C4-2B (cell line): ENCODE measurements around the gene SNRNP25.

Experiments used
- H3K27ac ChIP-seq: fragments of 450-650 bp; 2 replicates; pipeline ENCODE4 v1.5.1; 2017
- CTCF ChIP-seq: fragments of 450-650 bp; conservative IDR thresholded peaks from 2 replicates; pipeline ENCODE4 v1.5.1; 2017; ENCODE audit warnings: mild to moderate bottlenecking
- ZFX ChIP-seq: fragments of 450-650 bp; IDR thresholded peaks from 2 replicates; pipeline ENCODE4 v1.6.1; 2017

The SNRNP25 gene

GRCh38 chr16:83781-84615 is 30.4 kb downstream of the SNRNP25 start:
- no peak for TF ChIP-seq ZFX
- TF ChIP-seq CTCF: no peak
- no peak overlapping the region for H3K27ac ChIP-seq

GRCh38 chr16:84718-85406 is 31.2 kb downstream of the SNRNP25 start:
- TF ChIP-seq ZFX (no peak), CTCF (no peak)
- no peak overlapping the region for H3K27ac ChIP-seq

- TF ChIP-seq CTCF (no peak), ZFX (no peak)
- H3K27ac ChIP-seq: no peak overlapping the region
These were observed 31.8 kb downstream of the SNRNP25 start for GRCh38 chr16:85407-85782.

GRCh38 chr16:85865-86264 is 32.2 kb downstream of the SNRNP25 start:
- TF ChIP-seq ZFX: no peak
- no peak for TF ChIP-seq CTCF
- H3K27ac ChIP-seq: no peak overlapping the region

GRCh38 chr16:86483-86952 is 32.9 kb downstream of the SNRNP25 start:
- H3K27ac ChIP-seq: no peak overlapping the region
- TF ChIP-seq CTCF (no peak), ZFX (no peak)

- no peak for TF ChIP-seq ZFX
- no peak for TF ChIP-seq CTCF
- no peak overlapping the region for H3K27ac ChIP-seq
These were observed 35.0 kb downstream of the SNRNP25 start for GRCh38 chr16:88613-89012.
